H9 (cell line): ENCODE data around the gene KCNH1. TPM values are rescaled to one million over a fixed set of nuclear protein-coding genes. Genes with fewer than 3 reads are reported as not detected.

Experiments used
- DNase-seq: peaks from one replicate; pipeline ENCODE4 v3.0.0-alpha.2; 2017
- H2AFZ ChIP-seq: one replicate; pipeline ENCODE4 v1.6.1; 2013; ENCODE audit warnings: mild to moderate bottlenecking, low read length, control low read depth, moderate library complexity
- H2AK5ac ChIP-seq: 2 replicates; pipeline ENCODE4 v1.6.1; 2013; ENCODE audit warnings: low read length, control low read depth, mixed read lengths; ENCODE audit not compliant: insufficient read length
- H2BK120ac ChIP-seq: one replicate; pipeline ENCODE4 v1.6.1; 2013; ENCODE audit warnings: low read depth, mild to moderate bottlenecking, low read length, control low read depth, inconsistent platforms; ENCODE audit not compliant: poor library complexity, severe bottlenecking
- H2BK12ac ChIP-seq: 2 replicates; pipeline ENCODE4 v1.6.1; 2013; ENCODE audit warnings: low read length, control low read depth, mixed read lengths, low read depth; ENCODE audit not compliant: insufficient read length
- H2BK15ac ChIP-seq: 2 replicates; pipeline ENCODE4 v1.6.1; 2013; ENCODE audit warnings: low read depth, low read length, control low read depth
- H2BK20ac ChIP-seq: one replicate; pipeline ENCODE4 v1.6.1; 2013; ENCODE audit warnings: low read depth, mild to moderate bottlenecking, low read length, control low read depth, inconsistent platforms; ENCODE audit not compliant: poor library complexity, severe bottlenecking
- H2BK5ac ChIP-seq: 2 replicates; pipeline ENCODE4 v1.6.1; 2013; ENCODE audit warnings: low read length, control low read depth, mixed read lengths; ENCODE audit not compliant: insufficient read length
- H3K14ac ChIP-seq: 2 replicates; pipeline ENCODE4 v1.6.1; 2013; ENCODE audit warnings: low read length, control low read depth; ENCODE audit not compliant: insufficient read depth
- H3K18ac ChIP-seq: 2 replicates; pipeline ENCODE4 v1.6.1; 2013; ENCODE audit warnings: low read depth, mild to moderate bottlenecking, mixed read lengths, low read length, control low read depth; ENCODE audit not compliant: insufficient read length
- H3K23ac ChIP-seq: 2 replicates; pipeline ENCODE4 v1.6.1; 2013; ENCODE audit warnings: low read length, control low read depth, mixed read lengths, low read depth; ENCODE audit not compliant: insufficient read length
- H3K23me2 ChIP-seq: 2 replicates; pipeline ENCODE4 v1.6.1; 2013; ENCODE audit warnings: low read depth, mild to moderate bottlenecking, mixed read lengths, low read length, control low read depth; ENCODE audit not compliant: insufficient read length, poor library complexity, severe bottlenecking
- H3K27ac ChIP-seq: 2 replicates; pipeline ENCODE4 v1.5.1; 2013; ENCODE audit warnings: low read length, control low read depth, mixed read lengths, low read depth; ENCODE audit not compliant: insufficient read length
- H3K27me3 ChIP-seq: 2 replicates; pipeline ENCODE4 v1.6.1; 2013; ENCODE audit warnings: low read length, control low read depth, inconsistent platforms; ENCODE audit not compliant: insufficient read depth
- H3K4ac ChIP-seq: 2 replicates; pipeline ENCODE4 v1.6.1; 2013; ENCODE audit warnings: low read depth, mild to moderate bottlenecking, control low read depth, inconsistent platforms, low read length, moderate library complexity
- H3K4me1 ChIP-seq: 2 replicates; pipeline ENCODE4 v1.6.1; 2013; ENCODE audit warnings: low read length, control low read depth, inconsistent platforms; ENCODE audit not compliant: insufficient read depth
- H3K4me2 ChIP-seq: 2 replicates; pipeline ENCODE4 v1.6.1; 2013; ENCODE audit warnings: low read length, control low read depth, mixed read lengths; ENCODE audit not compliant: insufficient read length, insufficient read depth
- H3K56ac ChIP-seq: 2 replicates; pipeline ENCODE4 v1.6.1; 2013; ENCODE audit warnings: low read depth, mild to moderate bottlenecking, mixed read lengths, low read length, control low read depth; ENCODE audit not compliant: insufficient read length
- H3K79me1 ChIP-seq: 2 replicates; pipeline ENCODE4 v1.6.1; 2013; ENCODE audit warnings: low read depth, mild to moderate bottlenecking, moderate library complexity, low read length, control low read depth, inconsistent platforms; ENCODE audit not compliant: insufficient read depth, poor library complexity, severe bottlenecking
- H3K79me2 ChIP-seq: 2 replicates; pipeline ENCODE4 v1.6.1; 2013; ENCODE audit warnings: low read length, control low read depth, inconsistent platforms; ENCODE audit not compliant: insufficient read depth
- H3K9ac ChIP-seq: 2 replicates; pipeline ENCODE4 v1.6.1; 2013; ENCODE audit warnings: low read length, control low read depth, mixed read lengths; ENCODE audit not compliant: insufficient read length; ENCODE audit errors: extremely low read depth
- H3K9me3 ChIP-seq: one replicate; pipeline ENCODE4 v1.6.1; 2013; ENCODE audit warnings: low read depth, low read length, inconsistent platforms; ENCODE audit not compliant: control insufficient read depth
- H3T11ph ChIP-seq: one replicate; pipeline ENCODE4 v1.6.1; 2013; ENCODE audit warnings: mild to moderate bottlenecking, low read length, control low read depth, inconsistent platforms
- H4K20me1 ChIP-seq: one replicate; pipeline ENCODE4 v1.6.1; 2013; ENCODE audit not compliant: control insufficient read depth, insufficient read length, insufficient read depth
- H4K5ac ChIP-seq: 2 replicates; pipeline ENCODE4 v1.6.1; 2013; ENCODE audit warnings: low read depth, mild to moderate bottlenecking, mixed read lengths, low read length, control low read depth; ENCODE audit not compliant: insufficient read length
- H4K8ac ChIP-seq: replicated peaks from 2 replicates; pipeline ENCODE4 v1.6.1; 2013; ENCODE audit warnings: low read length, control low read depth, mixed read lengths, low read depth; ENCODE audit not compliant: insufficient read length
- H4K91ac ChIP-seq: 2 replicates; pipeline ENCODE4 v1.6.1; 2013; ENCODE audit warnings: low read depth, mild to moderate bottlenecking, moderate library complexity, mixed read lengths, low read length, control low read depth; ENCODE audit not compliant: insufficient read length
- H3K27ac Mint-ChIP-seq, 3 experiments: 2 replicates in 2 of 3; 3 replicates in 1 of 3; pipeline ENCODE4 v1.8.0; 2020 to 2021; ENCODE audit warnings: mixed read lengths in 3 of 3, mild to moderate bottlenecking in 1 of 3, moderate library complexity in 1 of 3
- H3K27me3 Mint-ChIP-seq: 2 replicates; pipeline ENCODE4 v1.8.0; 2021; ENCODE audit warnings: low read depth, mild to moderate bottlenecking, moderate library complexity, mixed read lengths
- H3K36me3 Mint-ChIP-seq, 3 experiments: 2 replicates in 2 of 3; 3 replicates in 1 of 3; pipeline ENCODE4 v1.8.0; 2020 to 2021; ENCODE audit warnings: low read depth in 3 of 3, mixed read lengths in 3 of 3; ENCODE audit not compliant: insufficient read depth in 1 of 3
- H3K4me1 Mint-ChIP-seq, 2 experiments: 2 replicates each; pipeline ENCODE4 v1.8.0; 2020; ENCODE audit warnings: mixed read lengths in 2 of 2
- H3K4me3 Mint-ChIP-seq, 2 experiments: 2 replicates in 1 of 2; 3 replicates in 1 of 2; pipeline ENCODE4 v1.8.0; 2020 to 2021; ENCODE audit warnings: mild to moderate bottlenecking in 2 of 2, mixed read lengths in 2 of 2, moderate library complexity in 1 of 2
- H3K9me3 Mint-ChIP-seq, 2 experiments: 2 replicates in 1 of 2; 3 replicates in 1 of 2; pipeline ENCODE4 v1.8.0; 2020; ENCODE audit warnings: mild to moderate bottlenecking in 2 of 2, mixed read lengths in 2 of 2, moderate library complexity in 1 of 2
- CTCF ChIP-seq: fragments of 200-600 bp; sonication (generic); conservative IDR thresholded peaks from 3 replicates; pipeline ENCODE4 v1.8.0; 2021; ENCODE audit warnings: antibody characterized with exemption, mild to moderate bottlenecking
- whole genome bisulfite sequencing: extraction: QIAGEN DNeasy Blood & Tissue Kit; methylation state at CpG from one replicate; pipeline ENCODE4 v1.1.7; 2013; ENCODE audit warnings: missing lambda C conversion rate, low lambda C conversion rate, mixed read lengths; ENCODE audit not compliant: insufficient read length; ENCODE audit errors: extremely low coverage; 5-methylcytosine and 5-hydroxymethylcytosine counted together
- total RNA-seq: library from RNA; stranded (reverse); gene quantifications from 2 replicates; pipeline ENCODE4 v1.2.1, GENCODE V29; 2021

Gene KCNH1
- total RNA-seq, 1 experiment from 2014 or later: 0.11 TPM

DNA sequence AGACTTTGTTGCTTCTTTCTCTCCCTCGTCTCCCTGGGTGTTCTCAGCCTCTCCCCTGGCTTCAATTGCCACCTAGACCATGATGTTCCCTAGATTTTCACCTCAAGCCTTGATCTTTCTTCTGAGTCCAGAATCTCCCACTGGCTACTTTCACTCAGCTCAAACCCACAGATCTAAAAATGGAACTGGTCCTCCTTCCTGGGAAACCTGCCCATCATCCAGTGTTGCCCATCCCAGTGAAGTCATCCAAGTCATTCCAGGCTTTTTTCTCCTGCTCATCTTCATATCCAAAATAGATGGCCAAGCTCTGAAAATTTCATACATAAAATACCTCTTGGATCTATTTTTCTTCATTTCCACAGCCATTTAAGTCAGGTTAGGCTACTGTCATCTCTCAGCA, 347.4 kb downstream of the KCNH1 start:
- no peak overlapping the region for H3K23ac ChIP-seq
- Mint-ChIP-seq H3K4me1 (no peaks in the 10 kb centered on the region), H3K9me3 (no peaks in the 10 kb centered on the region), H3K27me3 (no peaks in the 10 kb centered on the region; the same call in 1 of the 2 replicates), H3K36me3 (no peaks in the 10 kb centered on the region), H3K27ac (no peak overlapping the region), H3K4me3 (no peak overlapping the region)
- H3K27ac ChIP-seq: no peak overlapping the region
- H4K20me1 ChIP-seq: no peaks in the 10 kb centered on the region
- no peak overlapping the region for H3K4ac ChIP-seq
- WGBS: no CpG with 5 or more reads among the region's 1 CpG
- no peak overlapping the region for H3K14ac ChIP-seq
- H3K9me3 ChIP-seq: no peaks in the 10 kb centered on the region
- no peak overlapping the region for H2BK12ac ChIP-seq
- H3T11ph ChIP-seq: no peak overlapping the region
- H3K4me2 ChIP-seq: no peak overlapping the region
- no peak overlapping the region for H2BK5ac ChIP-seq
- no peak overlapping the region for H3K56ac ChIP-seq
- H2BK20ac ChIP-seq: no peak overlapping the region
- no peak for TF ChIP-seq CTCF
- H4K5ac ChIP-seq: no peak overlapping the region
- no peak overlapping the region for H4K91ac ChIP-seq
- H2BK15ac ChIP-seq: no peak overlapping the region
- H3K4me1 ChIP-seq: no peaks in the 10 kb centered on the region
- no peaks in the 10 kb centered on the region for H3K27me3 ChIP-seq
- no peak overlapping the region for H4K8ac ChIP-seq
- no peaks in the 10 kb centered on the region for H3K79me2 ChIP-seq
- no peak overlapping the region for H2AFZ ChIP-seq
- H2AK5ac ChIP-seq: no peak overlapping the region
- H3K9ac ChIP-seq: no peak overlapping the region
- H3K18ac ChIP-seq: no peak overlapping the region
- no peak for DNase-seq
- H3K23me2 ChIP-seq: no peaks in the 10 kb centered on the region
- H2BK120ac ChIP-seq: no peak overlapping the region
- no peaks in the 10 kb centered on the region for H3K79me1 ChIP-seq
